Choroid plexus epithelial cell (primary cell): ENCODE measurements around the gene FAHD2A.
A peak's percentile ranks its signal among the peaks of the same experiment; 100 is the strongest.

Source experiments
- DNase-seq: peaks from one replicate; pipeline ENCODE4 v3.0.0-alpha.2; 2010; ENCODE audit warnings: low read depth
- H3K4me3 ChIP-seq: 2 replicates; pipeline ENCODE4 v1.5.1; 2011; ENCODE audit warnings: low read depth, mild to moderate bottlenecking, control low read depth, low read length, moderate library complexity
- TF ChIP-seq, protein P1 (sequence below): conservative IDR thresholded peaks from 2 replicates; pipeline ENCODE4 v1.5.1; 2011; ENCODE audit warnings: low read depth, mild to moderate bottlenecking, control low read depth, inconsistent platforms, low read length, moderate library complexity

Gene FAHD2A

DNA sequence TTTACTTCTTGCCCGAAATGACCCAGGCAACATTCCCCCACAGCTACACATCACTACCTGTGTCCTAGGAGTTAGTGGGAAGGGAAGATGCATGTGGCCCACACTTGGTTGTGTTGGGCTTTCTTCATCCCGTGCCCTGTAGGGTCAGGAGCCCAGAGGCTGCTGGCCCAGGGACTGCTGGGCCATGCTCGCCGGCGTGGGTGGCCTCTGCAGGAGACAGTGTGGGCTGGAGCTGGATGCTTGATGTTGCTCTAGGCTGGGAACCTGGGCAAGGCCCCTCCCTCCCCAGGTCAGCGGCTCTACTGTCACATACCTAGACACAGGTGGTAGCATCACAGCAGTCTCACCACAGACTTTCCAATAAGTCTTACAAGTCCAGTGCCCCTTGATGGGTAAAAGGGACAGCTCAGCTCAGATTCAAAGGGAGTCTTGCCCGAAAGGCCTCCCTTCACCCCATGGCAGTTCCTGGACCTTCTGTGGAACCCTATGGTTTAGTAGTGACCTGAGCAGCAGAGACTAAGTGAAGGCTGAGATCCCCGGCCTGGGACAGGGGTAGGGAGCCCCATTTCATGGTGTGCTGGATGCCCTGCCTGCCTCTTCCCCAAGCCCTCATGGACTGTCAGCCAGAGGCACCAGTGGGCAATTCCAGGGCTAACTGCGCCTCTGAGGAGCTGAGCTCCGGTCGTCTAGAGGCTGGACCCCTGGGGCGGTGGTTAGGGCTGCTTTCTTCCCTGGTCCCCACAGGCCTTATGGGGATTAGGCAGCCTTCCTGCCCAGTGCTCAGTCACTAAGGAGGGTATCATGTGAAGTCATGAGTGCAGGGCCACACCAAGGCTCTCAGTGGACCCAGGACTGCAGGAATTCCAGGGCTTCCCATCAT is 45.4 kb upstream of the FAHD2A start:
- TF ChIP-seq, protein P1, sequence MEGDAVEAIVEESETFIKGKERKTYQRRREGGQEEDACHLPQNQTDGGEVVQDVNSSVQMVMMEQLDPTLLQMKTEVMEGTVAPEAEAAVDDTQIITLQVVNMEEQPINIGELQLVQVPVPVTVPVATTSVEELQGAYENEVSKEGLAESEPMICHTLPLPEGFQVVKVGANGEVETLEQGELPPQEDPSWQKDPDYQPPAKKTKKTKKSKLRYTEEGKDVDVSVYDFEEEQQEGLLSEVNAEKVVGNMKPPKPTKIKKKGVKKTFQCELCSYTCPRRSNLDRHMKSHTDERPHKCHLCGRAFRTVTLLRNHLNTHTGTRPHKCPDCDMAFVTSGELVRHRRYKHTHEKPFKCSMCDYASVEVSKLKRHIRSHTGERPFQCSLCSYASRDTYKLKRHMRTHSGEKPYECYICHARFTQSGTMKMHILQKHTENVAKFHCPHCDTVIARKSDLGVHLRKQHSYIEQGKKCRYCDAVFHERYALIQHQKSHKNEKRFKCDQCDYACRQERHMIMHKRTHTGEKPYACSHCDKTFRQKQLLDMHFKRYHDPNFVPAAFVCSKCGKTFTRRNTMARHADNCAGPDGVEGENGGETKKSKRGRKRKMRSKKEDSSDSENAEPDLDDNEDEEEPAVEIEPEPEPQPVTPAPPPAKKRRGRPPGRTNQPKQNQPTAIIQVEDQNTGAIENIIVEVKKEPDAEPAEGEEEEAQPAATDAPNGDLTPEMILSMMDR: no peak
- H3K4me3 ChIP-seq: no peak overlapping the region
- DNase-seq: no peak

DNA sequence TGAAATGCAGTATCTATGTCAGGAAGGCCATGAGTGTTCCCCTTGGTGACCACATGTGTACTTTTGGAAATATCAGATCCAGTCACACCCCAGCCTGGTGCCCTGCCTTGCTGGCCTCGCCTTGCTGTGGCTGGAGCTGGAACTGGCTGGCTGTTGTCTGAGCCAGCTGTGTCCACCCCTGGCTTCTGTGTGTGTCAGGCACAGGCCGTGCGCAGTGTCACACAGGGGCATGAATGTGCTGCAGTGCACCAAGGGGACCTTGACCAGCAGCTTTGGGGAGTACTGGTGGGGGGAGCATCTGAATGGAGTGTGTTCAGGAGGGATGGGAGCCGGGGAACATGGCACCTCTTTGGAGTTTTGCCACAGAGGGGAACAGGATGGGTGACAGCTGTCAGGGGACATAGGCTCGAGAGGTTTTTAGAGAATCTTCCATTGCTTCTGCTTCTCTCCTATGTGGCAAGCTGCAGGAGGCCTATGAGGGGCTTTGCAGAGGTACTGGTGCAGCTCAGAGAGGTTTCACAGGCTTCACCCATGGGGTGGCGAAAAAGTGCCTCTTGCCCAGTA is 44.7 kb upstream of the FAHD2A start:
- TF ChIP-seq, protein P1: no peak
- no peak overlapping the region for H3K4me3 ChIP-seq
- no peak for DNase-seq

DNA sequence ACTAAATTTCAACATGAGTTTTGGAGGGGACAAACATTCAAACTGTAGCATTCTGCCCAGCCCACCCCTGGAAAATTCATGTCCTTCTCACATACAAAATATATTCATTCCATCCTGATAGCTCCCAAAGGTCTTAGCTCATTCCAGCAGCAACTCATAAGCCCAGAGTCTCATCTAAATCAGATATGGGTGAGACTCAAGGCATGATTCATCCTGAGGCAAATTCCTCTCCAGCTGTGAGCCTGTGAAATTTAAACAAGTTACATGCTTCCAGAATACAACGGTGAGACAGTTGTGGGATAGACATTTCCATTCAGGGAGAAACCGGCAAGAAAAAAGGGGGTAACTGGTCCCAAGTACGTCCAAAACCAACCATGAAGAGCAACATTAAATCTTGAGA is 43.5 kb upstream of the FAHD2A start:
- TF ChIP-seq, protein P1: no peak
- no peak overlapping the region for H3K4me3 ChIP-seq
- DNase-seq: peak; percentile 55

DNA sequence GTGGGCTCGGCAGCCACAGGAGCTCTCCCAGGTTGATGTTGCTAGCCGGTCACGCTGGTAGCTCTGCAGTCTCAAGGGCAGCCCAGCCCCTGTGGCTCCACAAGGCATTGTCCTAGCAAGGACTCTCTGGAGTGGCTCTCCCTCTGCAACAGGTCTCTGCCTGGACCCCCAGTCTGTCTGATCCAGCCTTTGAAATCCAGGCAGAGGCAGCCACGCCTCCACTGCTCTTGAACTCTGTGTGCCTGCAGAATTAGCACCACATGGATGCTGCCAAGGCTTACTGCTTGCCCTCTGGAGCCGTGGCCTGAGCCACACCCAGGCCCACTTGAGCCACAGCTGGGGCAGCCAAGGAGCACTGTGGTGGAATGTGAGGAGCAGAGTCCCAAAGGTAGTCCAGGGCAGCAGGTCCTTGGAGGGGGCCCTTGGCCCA is 43.0 kb upstream of the FAHD2A start:
- TF ChIP-seq, protein P1: no peak
- H3K4me3 ChIP-seq: no peak overlapping the region
- no peak for DNase-seq

DNA sequence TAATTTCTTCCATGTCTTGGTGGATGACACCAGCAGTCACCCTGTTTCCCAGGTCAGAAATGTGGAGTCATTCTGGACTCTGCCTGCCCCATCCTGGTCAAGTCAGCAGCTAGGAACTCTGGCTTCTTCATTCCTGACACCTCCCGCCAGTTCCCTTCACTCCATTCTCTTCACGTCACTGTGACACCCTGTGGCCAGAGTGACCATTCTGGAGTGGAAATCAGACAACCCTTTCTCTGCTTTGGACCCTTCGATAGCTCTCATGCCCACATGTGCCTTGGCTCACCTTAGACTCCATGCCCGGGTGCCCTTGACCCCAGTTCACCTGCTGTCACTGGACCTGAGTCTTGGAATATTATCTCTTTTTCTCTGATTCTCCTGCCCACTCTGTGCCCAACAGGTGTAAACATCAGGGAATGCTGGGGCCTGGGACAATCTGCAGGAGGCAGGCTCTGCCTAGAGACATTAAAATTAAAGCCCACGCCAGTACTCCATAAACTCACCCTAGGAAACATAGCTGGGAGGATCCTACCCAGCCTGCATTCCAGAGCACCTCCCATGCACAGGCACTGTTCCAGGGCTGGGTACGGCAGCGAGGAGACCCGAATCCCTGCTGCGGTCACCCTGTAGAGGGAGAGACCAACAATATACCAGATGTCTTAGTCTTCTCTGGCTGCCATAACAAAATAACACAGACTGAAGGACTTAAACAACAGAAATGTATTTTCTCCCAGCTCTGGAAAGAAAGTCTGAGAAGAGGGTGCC is 41.1 kb upstream of the FAHD2A start:
- no peak overlapping the region for H3K4me3 ChIP-seq
- TF ChIP-seq, protein P1: no peak
- no peak for DNase-seq

DNA sequence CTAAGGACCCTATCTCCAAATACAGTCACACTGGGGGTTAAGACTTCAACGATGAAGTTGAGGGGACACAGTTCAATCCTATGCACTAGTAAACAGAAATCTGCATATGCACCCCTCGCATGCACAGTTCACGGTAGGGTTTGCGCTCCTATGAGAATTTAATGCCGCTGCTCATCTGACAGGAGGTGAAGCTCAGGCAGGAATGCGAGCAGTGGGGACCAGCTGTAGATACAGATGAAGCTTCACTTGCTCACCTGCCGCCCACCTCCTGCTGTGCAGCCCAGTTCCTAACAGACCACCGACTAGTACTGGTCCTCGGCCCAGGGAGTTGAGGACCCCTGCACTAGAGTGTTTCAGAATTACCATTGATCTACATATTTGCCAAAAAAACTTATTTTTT is 40.0 kb upstream of the FAHD2A start:
- no peak for DNase-seq
- TF ChIP-seq, protein P1: no peak
- no peak overlapping the region for H3K4me3 ChIP-seq
